22Rv1 (cell line): ENCODE data around the gene PARP4.
"Not testable (repeated sequence)": the region's sequence is repeated elsewhere in the genome, so short reads cannot be mapped to it uniquely, and the experiment has no call there.

ENCODE experiments used
- H3K27ac ChIP-seq: fragments of 450-650 bp; 2 replicates; pipeline ENCODE4 v1.5.1; 2017
- ZFX ChIP-seq: fragments of 450-650 bp; IDR thresholded peaks from 2 replicates; pipeline ENCODE4 v1.6.1; 2017; ENCODE audit warnings: antibody characterized with exemption, borderline replicate concordance
- TF ChIP-seq, protein P1 (sequence below): fragments of 450-650 bp; IDR thresholded peaks from 2 replicates; pipeline ENCODE4 v1.5.1; 2017; ENCODE audit warnings: mild to moderate bottlenecking

The PARP4 gene

GRCh38 chr13:24407844-24408243 is 104.7 kb downstream of the PARP4 start:
- no peak overlapping the region for H3K27ac ChIP-seq
- TF ChIP-seq, protein P1, sequence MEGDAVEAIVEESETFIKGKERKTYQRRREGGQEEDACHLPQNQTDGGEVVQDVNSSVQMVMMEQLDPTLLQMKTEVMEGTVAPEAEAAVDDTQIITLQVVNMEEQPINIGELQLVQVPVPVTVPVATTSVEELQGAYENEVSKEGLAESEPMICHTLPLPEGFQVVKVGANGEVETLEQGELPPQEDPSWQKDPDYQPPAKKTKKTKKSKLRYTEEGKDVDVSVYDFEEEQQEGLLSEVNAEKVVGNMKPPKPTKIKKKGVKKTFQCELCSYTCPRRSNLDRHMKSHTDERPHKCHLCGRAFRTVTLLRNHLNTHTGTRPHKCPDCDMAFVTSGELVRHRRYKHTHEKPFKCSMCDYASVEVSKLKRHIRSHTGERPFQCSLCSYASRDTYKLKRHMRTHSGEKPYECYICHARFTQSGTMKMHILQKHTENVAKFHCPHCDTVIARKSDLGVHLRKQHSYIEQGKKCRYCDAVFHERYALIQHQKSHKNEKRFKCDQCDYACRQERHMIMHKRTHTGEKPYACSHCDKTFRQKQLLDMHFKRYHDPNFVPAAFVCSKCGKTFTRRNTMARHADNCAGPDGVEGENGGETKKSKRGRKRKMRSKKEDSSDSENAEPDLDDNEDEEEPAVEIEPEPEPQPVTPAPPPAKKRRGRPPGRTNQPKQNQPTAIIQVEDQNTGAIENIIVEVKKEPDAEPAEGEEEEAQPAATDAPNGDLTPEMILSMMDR, result no peak
- TF ChIP-seq ZFX, result no peak

DNA sequence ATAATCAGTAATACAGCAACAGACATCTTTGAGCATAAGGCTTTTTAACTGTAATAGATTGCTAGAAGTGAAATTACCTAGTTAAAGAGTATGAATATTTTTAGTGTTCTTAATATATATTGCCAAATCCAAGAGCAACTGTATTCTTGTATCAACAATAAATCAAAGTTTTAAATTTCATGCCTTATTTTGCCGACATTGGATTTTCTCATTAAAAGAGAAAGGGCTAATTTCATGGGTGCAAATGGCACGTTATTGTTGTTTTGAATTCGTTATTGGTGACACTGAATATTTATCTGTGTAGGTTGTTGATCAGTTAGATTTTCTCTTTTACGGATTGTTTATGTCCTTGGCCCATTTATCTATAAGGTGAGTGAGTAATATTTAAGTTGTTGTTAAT is 106.1 kb downstream of the PARP4 start:
- no peak overlapping the region for H3K27ac ChIP-seq
- TF ChIP-seq ZFX, result no peak
- TF ChIP-seq, protein P1, result no peak

DNA sequence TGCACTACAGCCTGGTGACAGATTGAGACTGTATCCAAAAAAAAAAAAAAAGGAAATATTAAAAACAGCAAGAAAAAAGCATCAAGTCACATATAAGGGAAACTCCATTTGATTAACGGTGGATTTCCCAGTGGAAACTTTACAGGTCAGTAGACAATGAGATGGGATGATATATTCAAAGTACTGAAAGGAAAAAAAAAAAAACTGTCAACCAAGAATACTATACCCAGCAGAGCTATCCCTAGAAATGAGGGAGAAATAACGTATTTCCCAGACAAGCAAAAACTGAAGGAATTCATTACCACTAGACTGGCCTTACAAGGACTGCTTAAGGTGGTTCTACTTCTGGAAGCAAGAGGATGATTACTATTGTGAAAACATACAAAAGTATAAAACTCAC is 115.8 kb downstream of the PARP4 start:
- TF ChIP-seq, protein P1, result no peak
- no peak for TF ChIP-seq ZFX
- H3K27ac ChIP-seq, result no peak overlapping the region

- no peak overlapping the region for H3K27ac ChIP-seq
- TF ChIP-seq ZFX, result no peak
- TF ChIP-seq, protein P1, result no peak
Measured at GRCh38 chr13:24392972-24393371, 119.6 kb downstream of the PARP4 start.

DNA sequence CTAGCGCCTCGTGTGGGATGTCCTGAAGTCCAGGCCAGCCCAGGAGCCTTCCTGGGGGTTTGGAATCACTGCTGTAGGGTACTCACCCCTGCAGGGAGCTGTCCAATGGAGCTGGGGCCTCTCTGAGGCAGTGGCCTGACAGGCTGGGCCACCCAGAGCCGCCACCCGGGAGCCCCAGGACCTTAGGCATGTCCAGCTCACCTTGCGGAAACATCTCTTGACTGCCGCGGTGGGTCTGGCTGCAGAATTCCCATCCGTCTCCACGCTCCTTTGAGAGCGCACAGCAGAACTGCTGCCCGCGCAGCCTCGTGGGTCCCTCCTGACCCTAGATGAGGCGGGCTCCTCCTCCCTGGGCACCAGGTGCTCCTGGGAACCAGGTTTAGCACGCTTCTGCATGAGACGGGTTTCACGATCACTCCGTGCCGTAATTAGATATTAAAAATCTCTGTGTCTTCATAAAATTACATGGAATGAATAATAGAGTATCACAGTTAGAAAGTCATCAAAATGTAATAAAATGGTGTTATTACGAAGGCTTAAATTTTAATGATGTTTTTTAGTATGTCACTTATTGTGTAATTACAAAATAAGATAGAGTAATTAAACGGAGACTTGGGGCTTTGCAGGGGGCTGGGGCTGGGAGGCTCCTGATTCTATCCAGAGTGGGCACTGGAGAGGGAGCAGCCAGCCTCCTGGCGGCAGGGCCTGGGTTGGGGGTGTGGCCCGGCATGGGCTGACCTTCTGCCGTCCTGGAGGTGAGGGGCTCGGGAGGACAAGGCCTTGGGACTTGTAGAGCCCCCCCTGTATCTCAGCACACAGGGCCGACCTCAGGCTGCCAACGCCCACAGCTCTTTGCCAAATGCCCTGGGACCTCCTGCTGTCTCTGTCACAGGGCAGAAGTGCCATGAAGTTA is 120.6 kb downstream of the PARP4 start:
- H3K27ac ChIP-seq, result not testable (repeated sequence)

GRCh38 chr13:24390795-24391194 is 121.8 kb downstream of the PARP4 start:
- not testable (repeated sequence) for H3K27ac ChIP-seq

GRCh38 chr13:24389506-24389905 is 123.1 kb downstream of the PARP4 start:
- TF ChIP-seq ZFX, result no peak
- TF ChIP-seq, protein P1, result no peak
- H3K27ac ChIP-seq, result no peak overlapping the region

- not testable (repeated sequence) for H3K27ac ChIP-seq
Measured at GRCh38 chr13:24388743-24389142, 123.8 kb downstream of the PARP4 start.
